ENCODE data around the gene ADSL.

GRCh38 chr22:40300316-40300715 is 46.0 kb upstream of the ADSL start:
- TF ChIP-seq, protein P1, sequence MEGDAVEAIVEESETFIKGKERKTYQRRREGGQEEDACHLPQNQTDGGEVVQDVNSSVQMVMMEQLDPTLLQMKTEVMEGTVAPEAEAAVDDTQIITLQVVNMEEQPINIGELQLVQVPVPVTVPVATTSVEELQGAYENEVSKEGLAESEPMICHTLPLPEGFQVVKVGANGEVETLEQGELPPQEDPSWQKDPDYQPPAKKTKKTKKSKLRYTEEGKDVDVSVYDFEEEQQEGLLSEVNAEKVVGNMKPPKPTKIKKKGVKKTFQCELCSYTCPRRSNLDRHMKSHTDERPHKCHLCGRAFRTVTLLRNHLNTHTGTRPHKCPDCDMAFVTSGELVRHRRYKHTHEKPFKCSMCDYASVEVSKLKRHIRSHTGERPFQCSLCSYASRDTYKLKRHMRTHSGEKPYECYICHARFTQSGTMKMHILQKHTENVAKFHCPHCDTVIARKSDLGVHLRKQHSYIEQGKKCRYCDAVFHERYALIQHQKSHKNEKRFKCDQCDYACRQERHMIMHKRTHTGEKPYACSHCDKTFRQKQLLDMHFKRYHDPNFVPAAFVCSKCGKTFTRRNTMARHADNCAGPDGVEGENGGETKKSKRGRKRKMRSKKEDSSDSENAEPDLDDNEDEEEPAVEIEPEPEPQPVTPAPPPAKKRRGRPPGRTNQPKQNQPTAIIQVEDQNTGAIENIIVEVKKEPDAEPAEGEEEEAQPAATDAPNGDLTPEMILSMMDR (IDR thresholded peaks at IDR 0.05) = no peak
- no peak for TF ChIP-seq POLR2A (IDR thresholded peaks at IDR 0.05)
